ENCODE measurements around the gene BRAF. TPM values are rescaled to one million over a fixed set of nuclear protein-coding genes. Genes with fewer than 3 reads are reported as not detected.

The BRAF gene
- total and polyA plus RNA-seq, 2 experiments from 2014 or later, result 14.0 to 42.0 TPM

GRCh38 chr7:140778975-140779374, 145.8 kb downstream of the BRAF start:
- 90% methylated on average over 2 of the region's 2 CpGs for WGBS (ENCODE audit: low lambda C conversion rate, missing lambda C conversion rate)
- no peaks in the 10 kb centered on the region for H3K9me2 ChIP-seq (replicated peaks; ENCODE audit: insufficient read depth)
- H3K27me3 ChIP-seq, result no peaks in the 10 kb centered on the region
- no peak overlapping the region for H3K27ac ChIP-seq
- H3K4me3 ChIP-seq, result no peak overlapping the region
- no peak for DNase-seq (ENCODE audit: low spot score)
- no peaks in the 10 kb centered on the region for H4K20me1 ChIP-seq (ENCODE audit: insufficient read depth, poor library complexity, severe bottlenecking)
- H3K36me3 ChIP-seq (replicated peaks; ENCODE audit: insufficient read depth, low read depth), result no peaks in the 10 kb centered on the region
- H3K79me2 ChIP-seq, result no peaks in the 10 kb centered on the region
- no peaks in the 10 kb centered on the region for H3K4me1 ChIP-seq (ENCODE audit: insufficient read depth)
- H3K9me3 ChIP-seq (ENCODE audit: low read depth), result no peaks in the 10 kb centered on the region
- no peak for TF ChIP-seq CTCF (IDR thresholded peaks at IDR 0.05; ENCODE audit: poor library complexity)
- TF ChIP-seq EZH2 (IDR thresholded peaks at IDR 0.05; ENCODE audit: borderline replicate concordance), result no peak
- no peak for TF ChIP-seq EZH2phosphoT487 (IDR thresholded peaks at IDR 0.05; ENCODE audit: low read depth, severe bottlenecking, unreplicated experiment)
- no peak overlapping the region for H3K4me2 ChIP-seq
- no peak overlapping the region for H2AFZ ChIP-seq

GRCh38 chr7:140778568-140778967, 146.2 kb downstream of the BRAF start:
- 96% methylated on average over 1 of the region's 1 CpG for WGBS (ENCODE audit: low lambda C conversion rate, missing lambda C conversion rate)
- Histone ChIP-seq H4K20me1 (ENCODE audit: insufficient read depth, poor library complexity, severe bottlenecking) (no peaks in the 10 kb centered on the region), H3K4me3 (no peak overlapping the region), H2AFZ (no peak overlapping the region), H3K79me2 (no peaks in the 10 kb centered on the region), H3K27ac (no peak overlapping the region), H3K36me3 (replicated peaks; ENCODE audit: insufficient read depth, low read depth) (no peaks in the 10 kb centered on the region), H3K27me3 (no peaks in the 10 kb centered on the region), H3K4me2 (no peak overlapping the region), H3K9me3 (ENCODE audit: low read depth) (no peaks in the 10 kb centered on the region), H3K4me1 (ENCODE audit: insufficient read depth) (no peaks in the 10 kb centered on the region), H3K9me2 (replicated peaks; ENCODE audit: insufficient read depth) (no peaks in the 10 kb centered on the region)
- no peak for TF ChIP-seq EZH2phosphoT487 (IDR thresholded peaks at IDR 0.05; ENCODE audit: low read depth, severe bottlenecking, unreplicated experiment)
- TF ChIP-seq CTCF (IDR thresholded peaks at IDR 0.05; ENCODE audit: poor library complexity), result no peak
- TF ChIP-seq EZH2 (IDR thresholded peaks at IDR 0.05; ENCODE audit: borderline replicate concordance), result no peak
- DNase-seq (ENCODE audit: low spot score), result no peak

- DNase-seq (ENCODE audit: low spot score), result no peak
- Histone ChIP-seq H3K79me2 (no peaks in the 10 kb centered on the region), H3K4me2 (no peak overlapping the region), H3K36me3 (replicated peaks; ENCODE audit: insufficient read depth, low read depth) (no peaks in the 10 kb centered on the region), H3K4me1 (ENCODE audit: insufficient read depth) (no peaks in the 10 kb centered on the region), H3K9me3 (ENCODE audit: low read depth) (no peaks in the 10 kb centered on the region), H2AFZ (no peak overlapping the region), H4K20me1 (ENCODE audit: insufficient read depth, poor library complexity, severe bottlenecking) (no peaks in the 10 kb centered on the region), H3K27me3 (no peaks in the 10 kb centered on the region), H3K4me3 (no peak overlapping the region), H3K27ac (no peak overlapping the region), H3K9me2 (replicated peaks; ENCODE audit: insufficient read depth) (no peaks in the 10 kb centered on the region)
- 94% methylated on average over 4 of the region's 4 CpGs for WGBS (ENCODE audit: low lambda C conversion rate, missing lambda C conversion rate)
- TF ChIP-seq EZH2phosphoT487 (IDR thresholded peaks at IDR 0.05; ENCODE audit: low read depth, severe bottlenecking, unreplicated experiment), result no peak
- no peak for TF ChIP-seq CTCF (IDR thresholded peaks at IDR 0.05; ENCODE audit: poor library complexity)
- no peak for TF ChIP-seq EZH2 (IDR thresholded peaks at IDR 0.05; ENCODE audit: borderline replicate concordance)
These were observed 150.4 kb downstream of the BRAF start for GRCh38 chr7:140774371-140774770.

- H3K4me3 ChIP-seq, result no peak overlapping the region
- no peaks in the 10 kb centered on the region for H3K36me3 ChIP-seq (replicated peaks; ENCODE audit: insufficient read depth, low read depth)
- no peaks in the 10 kb centered on the region for H3K79me2 ChIP-seq
- H3K4me1 ChIP-seq (ENCODE audit: insufficient read depth), result no peaks in the 10 kb centered on the region
- no peaks in the 10 kb centered on the region for H4K20me1 ChIP-seq (ENCODE audit: insufficient read depth, poor library complexity, severe bottlenecking)
- H3K9me3 ChIP-seq (ENCODE audit: low read depth), result no peaks in the 10 kb centered on the region
- 95% methylated on average over 3 of the region's 3 CpGs for WGBS (ENCODE audit: low lambda C conversion rate, missing lambda C conversion rate)
- DNase-seq (ENCODE audit: low spot score), result no peak
- no peak overlapping the region for H2AFZ ChIP-seq
- H3K4me2 ChIP-seq, result no peak overlapping the region
- no peaks in the 10 kb centered on the region for H3K27me3 ChIP-seq
- TF ChIP-seq EZH2phosphoT487 (IDR thresholded peaks at IDR 0.05; ENCODE audit: low read depth, severe bottlenecking, unreplicated experiment), result no peak
- TF ChIP-seq EZH2 (IDR thresholded peaks at IDR 0.05; ENCODE audit: borderline replicate concordance), result no peak
- no peak for TF ChIP-seq CTCF (IDR thresholded peaks at IDR 0.05; ENCODE audit: poor library complexity)
- no peak overlapping the region for H3K27ac ChIP-seq
- no peaks in the 10 kb centered on the region for H3K9me2 ChIP-seq (replicated peaks; ENCODE audit: insufficient read depth)
These were observed 151.6 kb downstream of the BRAF start for GRCh38 chr7:140773104-140773503.
